SK-N-SH (cell line): Measurements from ENCODE around the gene CDH13. TPM values are rescaled to one million over a fixed set of nuclear protein-coding genes. Genes with fewer than 3 reads are reported as not detected.

Experiments
- CTCF ChIA-PET: fragments of 300-600, 350-600 bp; formaldehyde crosslinking; extraction: SDS; loops from one replicate; lab custom pipeline; 2021; lab: Yijun Ruan, JAX
- POLR2A ChIA-PET: fragments of 350-600 bp; sonication (Branson Sonifier 250); formaldehyde crosslinking; extraction: SDS; loops from one replicate; lab custom pipeline; 2020; ENCODE audit warnings: antibody characterized with exemption, inconsistent platforms; lab: Yijun Ruan, JAX
- DNase-seq: peaks from one replicate; pipeline ENCODE4 v3.0.0; 2012
- H2AFZ ChIP-seq: fragments of 200-600 bp; sonication (generic); 2 replicates; pipeline ENCODE4 v1.8.1; 2016; ENCODE audit warnings: antibody characterized with exemption, mild to moderate bottlenecking, low read depth
- H3F3A ChIP-seq: fragments of 200-600 bp; sonication (generic); replicated peaks from 2 replicates; pipeline ENCODE3; 2016; ENCODE audit warnings: antibody characterized with exemption, mild to moderate bottlenecking; ENCODE audit not compliant: insufficient read depth
- H3K27ac ChIP-seq, 2 experiments: fragments of 200-500 bp in 1 of 2; fragments of 200-600 bp in 1 of 2; sonication (Bioruptor generic) in 1 of 2; sonication (generic), shearing (Covaris generic) in 1 of 2; 2 replicates each; pipeline versions ENCODE4 v1.5.1 to v1.6.1; 2014 to 2016; ENCODE audit warnings: low read depth in 2 of 2, inconsistent platforms in 1 of 2, low read length in 1 of 2, mild to moderate bottlenecking in 1 of 2, mixed read lengths in 1 of 2
- H3K27me3 ChIP-seq: fragments of 200-600 bp; sonication (generic), shearing (Covaris generic); 2 replicates; pipeline ENCODE4 v1.6.1; 2016; ENCODE audit warnings: mixed run types; ENCODE audit not compliant: insufficient read depth
- H3K36me3 ChIP-seq, 2 experiments: fragments of 200-500 bp in 1 of 2; fragments of 200-600 bp in 1 of 2; sonication (Bioruptor generic) in 1 of 2; sonication (generic) in 1 of 2; replicated peaks in 1 of 2; 2 replicates each; pipeline versions ENCODE3 to v1.5.1; 2014 to 2016; ENCODE audit warnings: low read length in 1 of 2, mild to moderate bottlenecking in 1 of 2; ENCODE audit not compliant: insufficient read depth in 2 of 2, control insufficient read depth in 1 of 2
- H3K4me1 ChIP-seq, 2 experiments: fragments of 200-500 bp in 1 of 2; fragments of 200-600 bp in 1 of 2; sonication (Bioruptor generic) in 1 of 2; sonication (generic), shearing (Covaris generic) in 1 of 2; 2 replicates each; pipeline versions ENCODE4 v1.5.1 to v1.6.1; 2014 to 2016; ENCODE audit warnings: low read depth in 1 of 2, low read length in 1 of 2, mixed run types in 1 of 2; ENCODE audit not compliant: insufficient read depth in 2 of 2, control insufficient read depth in 1 of 2
- H3K4me2 ChIP-seq: fragments of 200-600 bp; sonication (generic), shearing (Covaris generic); 2 replicates; pipeline ENCODE4 v1.6.1; 2017; ENCODE audit warnings: mixed run types
- H3K4me3 ChIP-seq, 2 experiments: fragments of 200-500 bp in 1 of 2; fragments of 200-600 bp in 1 of 2; sonication (Bioruptor generic) in 1 of 2; sonication (generic), shearing (Covaris generic) in 1 of 2; 2 replicates each; pipeline versions ENCODE4 v1.5.1 to v1.8.1; 2014 to 2016; ENCODE audit warnings: low read depth in 2 of 2, inconsistent platforms in 1 of 2, low read length in 1 of 2, mild to moderate bottlenecking in 1 of 2, mixed read lengths in 1 of 2, moderate library complexity in 1 of 2
- H3K79me2 ChIP-seq: fragments of 200-600 bp; sonication (generic); 2 replicates; pipeline ENCODE4 v1.8.1; 2017; ENCODE audit warnings: mild to moderate bottlenecking; ENCODE audit not compliant: insufficient read depth
- H3K9ac ChIP-seq: fragments of 200-600 bp; sonication (generic); 2 replicates; pipeline ENCODE4 v1.6.1; 2017; ENCODE audit warnings: mixed run types
- H3K9me2 ChIP-seq: fragments of 200-600 bp; sonication (generic); 2 replicates; pipeline ENCODE4 v1.6.1; 2017; ENCODE audit warnings: mixed run types
- H3K9me3 ChIP-seq: fragments of 200-600 bp; sonication (generic); 2 replicates; pipeline ENCODE4 v1.6.1; 2017; ENCODE audit warnings: mixed run types, mild to moderate bottlenecking, moderate library complexity
- H4K20me1 ChIP-seq: fragments of 200-600 bp; sonication (generic); 2 replicates; pipeline ENCODE4 v1.6.1; 2017; ENCODE audit warnings: mild to moderate bottlenecking, mixed run types; ENCODE audit not compliant: insufficient read depth
- CHD2 ChIP-seq: fragments of 150-350 bp; IDR thresholded peaks from 2 replicates; pipeline ENCODE4 v1.6.1; 2018; ENCODE audit warnings: low read length; ENCODE audit not compliant: partially characterized antibody
- EP300 ChIP-seq, 2 experiments: IDR thresholded peaks; 2 replicates each; pipeline versions ENCODE4 v1.4.0 to v1.6.1; 2012; ENCODE audit warnings: borderline replicate concordance in 1 of 2, low read depth in 1 of 2, low read length in 1 of 2
- EZH2phosphoT487 ChIP-seq: fragments of 200-600 bp; sonication (generic); IDR thresholded peaks from 2 replicates; pipeline ENCODE4 v1.6.1; 2017; ENCODE audit warnings: low read depth, mixed run types, mild to moderate bottlenecking, antibody characterized with exemption, moderate library complexity, borderline replicate concordance
- FOXJ3 ChIP-seq: sonication (generic); formaldehyde crosslinking; IDR thresholded peaks from 2 replicates; pipeline ENCODE4 v1.5.1; 2020; ENCODE audit warnings: mild to moderate bottlenecking, missing genetic modification reagents
- GABPA ChIP-seq: IDR thresholded peaks from 2 replicates; pipeline ENCODE4 v1.4.0; 2012; ENCODE audit warnings: low read depth, mild to moderate bottlenecking
- GATA2 ChIP-seq: sonication (generic); formaldehyde crosslinking; IDR thresholded peaks from 2 replicates; pipeline ENCODE4 v1.5.0; 2020; ENCODE audit warnings: mild to moderate bottlenecking, missing genetic modification reagents
- IRF3 ChIP-seq: fragments of 150-350 bp; IDR thresholded peaks from 2 replicates; pipeline ENCODE4 v1.6.1; 2016; ENCODE audit warnings: mild to moderate bottlenecking, low read depth, low read length
- MAX ChIP-seq: IDR thresholded peaks from 2 replicates; pipeline ENCODE4 v1.4.0; 2012; ENCODE audit warnings: low read depth
- MEF2A ChIP-seq: IDR thresholded peaks from 2 replicates; pipeline ENCODE4 v1.4.0; 2012; ENCODE audit warnings: low read depth, borderline replicate concordance
- NFIC ChIP-seq: IDR thresholded peaks from 2 replicates; pipeline ENCODE4 v1.4.0; 2012; ENCODE audit warnings: borderline replicate concordance
- POLR2AphosphoS5 ChIP-seq: IDR thresholded peaks from 2 replicates; pipeline ENCODE4 v1.6.1; 2012; ENCODE audit warnings: low read depth, low read length
- RFX5 ChIP-seq: IDR thresholded peaks from 2 replicates; pipeline ENCODE4 v1.6.1; 2012; ENCODE audit warnings: mild to moderate bottlenecking, improper control_type of control experiment, low read length
- SMC3 ChIP-seq: IDR thresholded peaks from 2 replicates; pipeline ENCODE4 v1.6.1; 2012; ENCODE audit warnings: low read depth, low read length, improper control_type of control experiment
- TCF12 ChIP-seq: IDR thresholded peaks from 2 replicates; pipeline ENCODE4 v1.4.0; 2012
- USF1 ChIP-seq: IDR thresholded peaks from 2 replicates; pipeline ENCODE4 v1.4.0; 2012; ENCODE audit warnings: low read depth, borderline replicate concordance
- ZBTB33 ChIP-seq: IDR thresholded peaks from 2 replicates; pipeline ENCODE4 v1.4.0; 2012; ENCODE audit warnings: low read depth, borderline replicate concordance
- WGBS: methylation state at CpG from one replicate; pipeline ENCODE4 v1.1.6; 2017; ENCODE audit warnings: low lambda C conversion rate; 5-methylcytosine and 5-hydroxymethylcytosine counted together
- polyA plus RNA-seq, 3 experiments: library from polyadenylated mRNA; depleted of rRNA; stranded (reverse); fragments of >200 nt; gene quantifications; 2 replicates each; pipeline ENCODE4 v1.2.3, GENCODE V29; 2012
- TF ChIP-seq, protein P1 (sequence below): fragments of 150-350 bp; IDR thresholded peaks from 2 replicates; pipeline ENCODE4 v1.6.1; 2017; ENCODE audit warnings: antibody characterized with exemption, low read length, low read depth, borderline replicate concordance
- TF ChIP-seq, protein P2 (sequence below): IDR thresholded peaks from 2 replicates; pipeline ENCODE4; 2012

CDH13 gene
- polyA plus RNA-seq, 1 of the 3 experiments (the other 2 are of a cell fraction): 93.0 TPM

DNA sequence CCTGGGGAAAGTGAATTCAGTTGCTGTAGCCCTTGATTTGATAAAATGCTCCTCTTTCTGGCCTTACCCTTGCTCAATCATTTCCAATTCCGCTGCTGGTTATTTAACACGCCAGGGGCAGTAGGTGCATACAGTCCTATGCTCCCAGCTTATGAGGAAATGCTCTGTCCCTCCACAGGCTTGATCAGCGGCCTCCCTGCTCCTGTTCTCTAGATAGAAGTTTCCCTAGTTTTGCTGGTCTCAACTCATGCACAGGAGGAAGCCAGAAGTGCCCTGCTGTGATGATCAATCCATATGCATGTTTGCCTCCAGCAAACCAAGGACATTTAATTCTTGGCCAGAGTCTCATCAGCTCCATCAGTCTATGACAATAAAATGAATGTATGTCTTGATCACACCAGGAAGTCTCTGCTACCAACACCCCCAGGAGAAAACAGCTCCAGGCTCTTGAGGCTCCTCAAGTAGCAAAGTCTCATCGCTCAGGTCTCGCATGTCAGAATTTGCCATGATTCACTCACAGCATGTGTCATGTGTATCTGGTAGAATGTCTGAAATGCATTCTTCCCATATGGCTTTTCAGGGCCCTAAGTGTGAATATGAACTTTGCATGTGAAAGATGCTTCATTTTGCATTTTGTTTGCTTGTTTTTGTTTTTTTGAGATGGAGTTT, 208.9 kb downstream of the CDH13 start:
- no peaks in the 10 kb centered on the region for H3K9me2 ChIP-seq
- ChIA-PET POLR2A (no interaction called here), CTCF (no interaction called here)
- H3K9me3 ChIP-seq: no peaks in the 10 kb centered on the region
- H3K79me2 ChIP-seq: no peaks in the 10 kb centered on the region
- no peaks in the 10 kb centered on the region for H3F3A ChIP-seq
- TF ChIP-seq GABPA: no peak
- no peak for TF ChIP-seq SMC3
- no peak for TF ChIP-seq CHD2
- TF ChIP-seq MEF2A: no peak
- no peak for TF ChIP-seq GATA2
- TF ChIP-seq MAX: no peak
- TF ChIP-seq, protein P1, sequence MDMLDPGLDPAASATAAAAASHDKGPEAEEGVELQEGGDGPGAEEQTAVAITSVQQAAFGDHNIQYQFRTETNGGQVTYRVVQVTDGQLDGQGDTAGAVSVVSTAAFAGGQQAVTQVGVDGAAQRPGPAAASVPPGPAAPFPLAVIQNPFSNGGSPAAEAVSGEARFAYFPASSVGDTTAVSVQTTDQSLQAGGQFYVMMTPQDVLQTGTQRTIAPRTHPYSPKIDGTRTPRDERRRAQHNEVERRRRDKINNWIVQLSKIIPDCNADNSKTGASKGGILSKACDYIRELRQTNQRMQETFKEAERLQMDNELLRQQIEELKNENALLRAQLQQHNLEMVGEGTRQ: no peak
- no peak for TF ChIP-seq POLR2AphosphoS5
- TF ChIP-seq EP300 (IDR thresholded peaks at IDR 0.05; ENCODE audit: borderline replicate concordance in 1 of 2, low read depth in 1 of 2, low read length in 1 of 2): no peak
- no peak for TF ChIP-seq FOXJ3
- no peaks in the 10 kb centered on the region for H4K20me1 ChIP-seq
- no peak overlapping the region for H3K9ac ChIP-seq
- no peak for DNase-seq
- H3K4me2 ChIP-seq: no peak overlapping the region
- no peak overlapping the region for H3K27ac ChIP-seq
- 0 out of 4 replicates have a peak, but pooled peaks cover 0 to 4% of the 10 kb centered on the region in 2 experiments for H3K4me1 ChIP-seq
- H3K36me3 ChIP-seq: no peaks in the 10 kb centered on the region
- no peak overlapping the region for H2AFZ ChIP-seq
- WGBS: 66% methylated on average over 5 of the region's 5 CpGs
- no peak overlapping the region for H3K4me3 ChIP-seq
- no peaks in the 10 kb centered on the region for H3K27me3 ChIP-seq

DNA sequence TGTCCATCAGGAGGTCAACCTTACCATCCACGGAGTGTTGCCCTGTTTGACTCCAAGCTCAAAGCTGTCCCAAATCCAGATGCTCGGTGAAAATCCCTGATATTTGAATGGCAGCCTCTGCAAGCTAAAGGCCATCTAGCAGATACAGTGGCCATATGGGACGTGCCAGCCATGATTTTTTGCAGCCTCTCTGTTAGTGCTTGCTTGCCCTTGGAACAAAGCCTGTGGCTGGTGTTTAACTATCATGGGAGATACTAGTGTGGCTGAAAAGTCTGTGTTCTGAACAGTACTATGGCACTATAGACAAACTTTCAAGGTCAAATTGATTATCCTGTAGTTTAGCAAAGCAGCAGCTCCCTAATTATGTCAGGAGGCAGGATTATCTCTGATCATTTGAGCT, 214.3 kb downstream of the CDH13 start:
- no peaks in the 10 kb centered on the region for H3F3A ChIP-seq
- no peak overlapping the region for H3K27ac ChIP-seq
- H3K9me3 ChIP-seq: 0 out of 2 replicates have a peak, but pooled peaks cover 4% of the 10 kb centered on the region
- H3K4me1 ChIP-seq: no peaks in the 10 kb centered on the region
- H3K27me3 ChIP-seq: no peaks in the 10 kb centered on the region
- H3K4me3 ChIP-seq: no peak overlapping the region
- no peak overlapping the region for H2AFZ ChIP-seq
- no peak overlapping the region for H3K9ac ChIP-seq
- WGBS: 22% methylated on average over 3 of the region's 3 CpGs
- H3K9me2 ChIP-seq: no peaks in the 10 kb centered on the region
- CTCF ChIA-PET: no interaction called here
- DNase-seq: no peak
- H4K20me1 ChIP-seq: no peaks in the 10 kb centered on the region
- no peaks in the 10 kb centered on the region for H3K36me3 ChIP-seq
- H3K79me2 ChIP-seq: no peaks in the 10 kb centered on the region
- POLR2A ChIA-PET: no interaction called here
- H3K4me2 ChIP-seq: no peak overlapping the region
- no peak for TF ChIP-seq ZBTB33
- TF ChIP-seq RFX5: no peak
- no peak for TF ChIP-seq MAX
- no peak for TF ChIP-seq GABPA
- TF ChIP-seq, protein P1: no peak
- no peak for TF ChIP-seq USF1
- TF ChIP-seq, protein P2, sequence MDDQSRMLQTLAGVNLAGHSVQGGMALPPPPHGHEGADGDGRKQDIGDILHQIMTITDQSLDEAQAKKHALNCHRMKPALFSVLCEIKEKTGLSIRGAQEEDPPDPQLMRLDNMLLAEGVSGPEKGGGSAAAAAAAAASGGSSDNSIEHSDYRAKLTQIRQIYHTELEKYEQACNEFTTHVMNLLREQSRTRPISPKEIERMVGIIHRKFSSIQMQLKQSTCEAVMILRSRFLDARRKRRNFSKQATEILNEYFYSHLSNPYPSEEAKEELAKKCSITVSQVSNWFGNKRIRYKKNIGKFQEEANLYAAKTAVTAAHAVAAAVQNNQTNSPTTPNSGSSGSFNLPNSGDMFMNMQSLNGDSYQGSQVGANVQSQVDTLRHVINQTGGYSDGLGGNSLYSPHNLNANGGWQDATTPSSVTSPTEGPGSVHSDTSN: no peak
- no peak for TF ChIP-seq EP300 (IDR thresholded peaks at IDR 0.05; ENCODE audit: borderline replicate concordance in 1 of 2, low read depth in 1 of 2, low read length in 1 of 2)
- no peak for TF ChIP-seq IRF3
- TF ChIP-seq NFIC: no peak
- no peak for TF ChIP-seq EZH2phosphoT487
- no peak for TF ChIP-seq GATA2
- TF ChIP-seq TCF12: no peak
- TF ChIP-seq SMC3: no peak
